Nephron progenitor cell (in vitro differentiated cells): ENCODE data around the gene EGFR.

Experiments
- DNase-seq: peaks from one replicate; pipeline ENCODE4 v3.0.0; 2021
- H3K27ac Mint-ChIP-seq: 2 replicates; pipeline ENCODE4 v1.8.0; 2021; ENCODE audit warnings: mild to moderate bottlenecking, moderate library complexity, mixed read lengths
- H3K27me3 Mint-ChIP-seq: 2 replicates; pipeline ENCODE4 v1.8.0; 2021; ENCODE audit warnings: mild to moderate bottlenecking, low read depth, mixed read lengths; ENCODE audit not compliant: poor library complexity
- H3K36me3 Mint-ChIP-seq: 2 replicates; pipeline ENCODE4 v1.8.0; 2021; ENCODE audit warnings: low read depth, mixed read lengths
- H3K4me1 Mint-ChIP-seq: 2 replicates; pipeline ENCODE4 v1.8.0; 2021; ENCODE audit warnings: mixed read lengths
- H3K4me3 Mint-ChIP-seq: 2 replicates; pipeline ENCODE4 v1.8.0; 2021; ENCODE audit warnings: mild to moderate bottlenecking, moderate library complexity, mixed read lengths
- H3K9me3 Mint-ChIP-seq: 2 replicates; pipeline ENCODE4 v1.8.0; 2021; ENCODE audit warnings: mild to moderate bottlenecking, moderate library complexity, mixed read lengths
- CTCF ChIP-seq: fragments of 200-600 bp; sonication (generic); IDR thresholded peaks from 2 replicates; pipeline ENCODE4 v1.5.0; 2021; ENCODE audit warnings: antibody characterized with exemption

Gene EGFR

GRCh38 chr7:55094092-55094690, 75.4 kb downstream of the EGFR start:
- Mint-ChIP-seq H3K27ac (no peak overlapping the region), H3K9me3 (no peaks in the 10 kb centered on the region), H3K36me3 (no peaks in the 10 kb centered on the region), H3K27me3 (peaks cover 14% of the 10 kb centered on the region), H3K4me3 (no peak overlapping the region), H3K4me1 (peaks cover 68% of the 10 kb centered on the region)
- no peak for DNase-seq
- no peak for TF ChIP-seq CTCF

- Mint-ChIP-seq H3K9me3 (no peaks in the 10 kb centered on the region), H3K36me3 (no peaks in the 10 kb centered on the region), H3K4me3 (no peak overlapping the region), H3K4me1 (peaks cover 71% of the 10 kb centered on the region), H3K27ac (peak overlapping the region; percentile 60), H3K27me3 (peaks cover 14% of the 10 kb centered on the region)
- no peak for TF ChIP-seq CTCF
- DNase-seq, result no peak
Measured at GRCh38 chr7:55095672-55096071, 76.9 kb downstream of the EGFR start.

GRCh38 chr7:55096323-55096722, 77.5 kb downstream of the EGFR start:
- Mint-ChIP-seq H3K36me3 (no peaks in the 10 kb centered on the region), H3K27me3 (peaks cover 11% of the 10 kb centered on the region), H3K4me1 (peaks cover 71% of the 10 kb centered on the region)

GRCh38 chr7:55097100-55097499, 78.3 kb downstream of the EGFR start:
- H3K4me1 Mint-ChIP-seq, result peaks cover 68% of the 10 kb centered on the region
- H3K27ac Mint-ChIP-seq, result no peak overlapping the region
- H3K9me3 Mint-ChIP-seq, result no peaks in the 10 kb centered on the region
- no peak for TF ChIP-seq CTCF
- H3K27me3 Mint-ChIP-seq, result peaks cover 16% of the 10 kb centered on the region
- no peak for DNase-seq
- no peak overlapping the region for H3K4me3 Mint-ChIP-seq
- H3K36me3 Mint-ChIP-seq, result no peaks in the 10 kb centered on the region

More at GRCh38 chr7:55096323-55096722, 77.5 kb downstream of the EGFR start:
- H3K27ac Mint-ChIP-seq, result no peak overlapping the region
- H3K9me3 Mint-ChIP-seq, result no peaks in the 10 kb centered on the region
- H3K4me3 Mint-ChIP-seq, result no peak overlapping the region
- TF ChIP-seq CTCF, result no peak
- no peak for DNase-seq

- Mint-ChIP-seq H3K27me3 (peaks cover 17% of the 10 kb centered on the region), H3K4me3 (no peak overlapping the region), H3K9me3 (no peaks in the 10 kb centered on the region), H3K4me1 (peaks cover 49% of the 10 kb centered on the region), H3K27ac (no peak overlapping the region), H3K36me3 (no peaks in the 10 kb centered on the region)
- no peak for DNase-seq
- TF ChIP-seq CTCF, result no peak
Measured at GRCh38 chr7:55099066-55099820, 80.4 kb downstream of the EGFR start.
